GM23338 (cell line): ENCODE measurements around the gene FGF8. TPM values are rescaled to one million over a fixed set of nuclear protein-coding genes. Genes with fewer than 3 reads are reported as not detected.

Source experiments
- ATAC-seq: fragments of 200-7000 bp; cut with Tn5 transposase; 3 replicates; pipeline ENCODE4 v1.9.1; 2020
- DNase-seq: peaks from one replicate; pipeline ENCODE4 v3.0.0-alpha.2; 2015; ENCODE audit warnings: low spot score
- H2AFZ ChIP-seq: fragments of 200-600 bp; sonication (generic); 2 replicates; pipeline ENCODE4 v1.8.0; 2016; ENCODE audit warnings: antibody characterized with exemption, mild to moderate bottlenecking, moderate library complexity
- H3F3A ChIP-seq: fragments of 200-600 bp; sonication (generic); replicated peaks from 2 replicates; pipeline ENCODE4 v1.8.0; 2017; ENCODE audit warnings: antibody characterized with exemption, mixed run types, low read depth
- H3K27ac ChIP-seq: fragments of 200-600 bp; sonication (generic); 2 replicates; pipeline ENCODE4 v1.6.1; 2016; ENCODE audit warnings: low read depth
- H3K27me3 ChIP-seq: fragments of 200-600 bp; sonication (generic); 2 replicates; pipeline ENCODE4 v1.8.0; 2016; ENCODE audit warnings: mild to moderate bottlenecking, mixed run types, moderate library complexity; ENCODE audit not compliant: insufficient read depth
- H3K36me3 ChIP-seq: fragments of 200-600 bp; sonication (generic); 2 replicates; pipeline ENCODE4 v1.8.0; 2016; ENCODE audit warnings: mild to moderate bottlenecking; ENCODE audit not compliant: insufficient read depth
- H3K4me1 ChIP-seq: fragments of 200-600 bp; sonication (generic); 2 replicates; pipeline ENCODE4 v1.8.0; 2016; ENCODE audit warnings: mild to moderate bottlenecking, moderate library complexity; ENCODE audit not compliant: insufficient read depth
- H3K4me2 ChIP-seq: fragments of 200-600 bp; sonication (generic); 2 replicates; pipeline ENCODE4 v1.7.1; 2017; ENCODE audit warnings: mixed run types
- H3K4me3 ChIP-seq: fragments of 200-600 bp; sonication (generic); 2 replicates; pipeline ENCODE4 v1.6.1; 2016; ENCODE audit warnings: mixed run types
- H3K79me2 ChIP-seq: fragments of 200-600 bp; sonication (generic); replicated peaks from 2 replicates; pipeline ENCODE4 v1.8.0; 2017; ENCODE audit warnings: mild to moderate bottlenecking; ENCODE audit not compliant: insufficient read depth
- H3K9me2 ChIP-seq: fragments of 200-600 bp; sonication (generic); 2 replicates; pipeline ENCODE4 v1.8.0; 2017; ENCODE audit not compliant: insufficient read depth
- H4K20me1 ChIP-seq: fragments of 200-600 bp; sonication (generic); replicated peaks from 2 replicates; pipeline ENCODE4 v1.8.0; 2017; ENCODE audit warnings: mild to moderate bottlenecking; ENCODE audit not compliant: insufficient read depth
- H3K27ac Mint-ChIP-seq: 2 replicates; pipeline ENCODE4 v1.8.0; 2020; ENCODE audit warnings: inconsistent platforms, mild to moderate bottlenecking, moderate library complexity, mixed read lengths
- H3K27me3 Mint-ChIP-seq: 3 replicates; pipeline ENCODE4 v1.8.0; 2022; ENCODE audit warnings: low read depth, mild to moderate bottlenecking, moderate library complexity, mixed read lengths, inconsistent platforms; ENCODE audit not compliant: insufficient read depth, poor library complexity
- H3K36me3 Mint-ChIP-seq: 3 replicates; pipeline ENCODE4 v1.8.0; 2021; ENCODE audit warnings: low read depth, mild to moderate bottlenecking, inconsistent platforms, moderate library complexity, mixed read lengths
- H3K4me1 Mint-ChIP-seq: 3 replicates; pipeline ENCODE4 v1.8.0; 2020; ENCODE audit warnings: mild to moderate bottlenecking, inconsistent platforms, mixed read lengths
- H3K4me3 Mint-ChIP-seq: 3 replicates; pipeline ENCODE4 v1.8.0; 2021; ENCODE audit warnings: moderate library complexity, mild to moderate bottlenecking, inconsistent platforms, mixed read lengths
- H3K9me3 Mint-ChIP-seq: 3 replicates; pipeline ENCODE4 v1.8.0; 2020; ENCODE audit warnings: moderate library complexity, mild to moderate bottlenecking, inconsistent platforms, mixed read lengths
- CREB1 ChIP-seq: fragments of 250-450 bp; sonication (Bioruptor Pico); IDR thresholded peaks from 2 replicates; pipeline ENCODE4 v1.5.0; 2020; ENCODE audit warnings: low read depth, mild to moderate bottlenecking, moderate library complexity
- EZH2 ChIP-seq: fragments of 200-600 bp; sonication (generic); IDR thresholded peaks from one replicate; pipeline ENCODE4 v1.8.0; 2017; ENCODE audit warnings: antibody characterized with exemption, mild to moderate bottlenecking, low read depth; ENCODE audit not compliant: unreplicated experiment
- JUNB ChIP-seq: IDR thresholded peaks from one replicate; pipeline ENCODE4 v1.6.1; 2016; ENCODE audit warnings: antibody characterized with exemption; ENCODE audit not compliant: unreplicated experiment
- NANOG ChIP-seq: IDR thresholded peaks from 2 replicates; pipeline ENCODE4 v1.6.1; 2016; ENCODE audit warnings: antibody characterized with exemption, borderline replicate concordance
- POLR2AphosphoS5 ChIP-seq: IDR thresholded peaks from 2 replicates; pipeline ENCODE4 v1.6.1; 2016; ENCODE audit warnings: antibody characterized with exemption, low read depth
- STAT1 ChIP-seq: IDR thresholded peaks from one replicate; pipeline ENCODE4 v1.6.1; 2016; ENCODE audit warnings: antibody characterized with exemption; ENCODE audit not compliant: unreplicated experiment
- ZNF331 ChIP-seq: fragments of 250-450 bp; sonication (Bioruptor Pico); IDR thresholded peaks from 2 replicates; pipeline ENCODE4 v1.5.0; 2020; ENCODE audit warnings: low read depth, mild to moderate bottlenecking, moderate library complexity
- ZNF462 ChIP-seq: fragments of 250-450 bp; sonication (Bioruptor Pico); IDR thresholded peaks from 2 replicates; pipeline ENCODE4 v1.5.0; 2020; ENCODE audit warnings: mild to moderate bottlenecking, moderate library complexity
- polyA plus RNA-seq: library from polyadenylated mRNA; unstranded; fragments of >200 nt; fragmentation: Nextera tagmentation; extraction: Ambion mirVana; gene quantifications from 2 replicates; pipeline ENCODE4 v1.2.1, GENCODE V29; 2016
- total RNA-seq: library from RNA; depleted of rRNA; stranded (reverse); fragments of >200 nt; shearing (Covaris generic); gene quantifications from 2 replicates; pipeline ENCODE4 v1.2.3, GENCODE V29; 2014

Gene FGF8
- total and polyA plus RNA-seq, 2 experiments from 2014 or later, result 1.6 to 6.2 TPM

GRCh38 chr10:101760510-101760909, 15.4 kb downstream of the FGF8 start (continued):
- TF ChIP-seq ZNF331 (CRISPR knock-in tag) (no peak), CREB1 (CRISPR knock-in tag) (no peak), STAT1 (no peak), JUNB (no peak), ZNF462 (CRISPR knock-in tag) (no peak), EZH2 (no peak)

- Histone ChIP-seq H2AFZ (peak overlapping the region; percentile 94), H3K4me1 (peaks cover 9% of the 10 kb centered on the region), H4K20me1 (no peaks in the 10 kb centered on the region), H3K4me2 (no peak overlapping the region; the same call in 1 of the 2 replicates), H3K9me2 (no peaks in the 10 kb centered on the region), H3K79me2 (no peaks in the 10 kb centered on the region), H3K27me3 (0 out of 2 replicates have a peak, but pooled peaks cover 5% of the 10 kb centered on the region), H3K36me3 (no peaks in the 10 kb centered on the region), H3K27ac (no peak overlapping the region), H3K4me3 (no peak overlapping the region), H3F3A (no peaks in the 10 kb centered on the region)
- Mint-ChIP-seq H3K9me3 (no peaks in the 10 kb centered on the region), H3K4me3 (no peak overlapping the region), H3K36me3 (no peaks in the 10 kb centered on the region), H3K27ac (no peak overlapping the region), H3K27me3 (peaks cover 9% of the 10 kb centered on the region), H3K4me1 (peaks cover 19% of the 10 kb centered on the region; the same call in 2 of the 3 replicates)
- peak; percentile 67 for DNase-seq
- ATAC-seq, result peak; percentile 80
- TF ChIP-seq STAT1 (no peak), ZNF462 (CRISPR knock-in tag) (no peak), JUNB (no peak), POLR2AphosphoS5 (no peak), NANOG (no peak)
Observed at GRCh38 chr10:101759309-101760247, 16.3 kb downstream of the FGF8 start.
